ENCODE data around the gene ASIP. TPM values are rescaled to one million over a fixed set of nuclear protein-coding genes. Genes with fewer than 3 reads are reported as not detected.
A peak's percentile ranks its signal among the peaks of the same experiment; 100 is the strongest.

Gene ASIP
- total and polyA plus RNA-seq, 2 donors (not counting 1 experiment from before 2014, with no cell fraction given), result not detected

GRCh38 chr20:34242879-34243278 is 1.7 kb downstream of the ASIP start:
- H4K20me1 ChIP-seq (ENCODE audit: control insufficient read depth, extremely low read depth, insufficient read depth, low read length), result no peaks in the 10 kb centered on the region
- no peak for DNase-seq (ENCODE audit: low read depth in 2 of 2)
- H3K27me3 ChIP-seq (ENCODE audit: control insufficient read depth, insufficient read depth, low read length), result peaks cover 12% of the 10 kb centered on the region
- no peak overlapping the region for H3K27ac ChIP-seq (ENCODE audit: insufficient read depth, low read length)
- no peak overlapping the region for H3K4me2 ChIP-seq (ENCODE audit: extremely low read depth, insufficient read depth, low read length)
- no peak for TF ChIP-seq EZH2 (IDR thresholded peaks at IDR 0.05; ENCODE audit: low read length, missing control alignments)
- no peak for TF ChIP-seq CTCF (conservative IDR thresholded peaks at IDR 0.05 in 1 of 2, IDR thresholded peaks at IDR 0.05 in 1 of 2; ENCODE audit: low read depth in 1 of 2, low read length in 2 of 2)
- no peak overlapping the region for H2AFZ ChIP-seq (ENCODE audit: low read length)
- no peaks in the 10 kb centered on the region for H3K9me3 ChIP-seq (ENCODE audit: control insufficient read depth, insufficient read depth, low read depth, low read length)
- no peaks in the 10 kb centered on the region for H3K79me2 ChIP-seq (ENCODE audit: control insufficient read depth, insufficient read depth, low read length)
- no peak overlapping the region for H3K4me3 ChIP-seq (replicated peaks in 1 of 4; ENCODE audit: control extremely low read depth in 1 of 4, insufficient read depth in 1 of 4, low read depth in 3 of 4, low read length in 4 of 4)
- H3K4me1 ChIP-seq (ENCODE audit: control insufficient read depth, extremely low read depth, insufficient read depth, low read length), result no peaks in the 10 kb centered on the region
- H3K9ac ChIP-seq (ENCODE audit: insufficient read depth, low read length), result no peak overlapping the region
- H3K36me3 ChIP-seq (ENCODE audit: control insufficient read depth, insufficient read depth, low read length), result no peaks in the 10 kb centered on the region

GRCh38 chr20:34243377-34243776 is 2.2 kb downstream of the ASIP start:
- H3K27ac ChIP-seq (ENCODE audit: insufficient read depth, low read length), result no peak overlapping the region
- H3K4me1 ChIP-seq (ENCODE audit: control insufficient read depth, extremely low read depth, insufficient read depth, low read length), result no peaks in the 10 kb centered on the region
- H3K4me2 ChIP-seq (ENCODE audit: extremely low read depth, insufficient read depth, low read length), result no peak overlapping the region
- H3K9ac ChIP-seq (ENCODE audit: insufficient read depth, low read length), result no peak overlapping the region
- no peaks in the 10 kb centered on the region for H3K36me3 ChIP-seq (ENCODE audit: control insufficient read depth, insufficient read depth, low read length)
- DNase-seq (ENCODE audit: low read depth in 2 of 2), result no peak
- no peak overlapping the region for H3K4me3 ChIP-seq (replicated peaks in 1 of 4; ENCODE audit: control extremely low read depth in 1 of 4, insufficient read depth in 1 of 4, low read depth in 3 of 4, low read length in 4 of 4)
- H3K79me2 ChIP-seq (ENCODE audit: control insufficient read depth, insufficient read depth, low read length), result no peaks in the 10 kb centered on the region
- TF ChIP-seq EZH2 (IDR thresholded peaks at IDR 0.05; ENCODE audit: low read length, missing control alignments), result no peak
- no peak for TF ChIP-seq CTCF (conservative IDR thresholded peaks at IDR 0.05 in 1 of 2, IDR thresholded peaks at IDR 0.05 in 1 of 2; ENCODE audit: low read depth in 1 of 2, low read length in 2 of 2)
- no peak overlapping the region for H2AFZ ChIP-seq (ENCODE audit: low read length)
- H4K20me1 ChIP-seq (ENCODE audit: control insufficient read depth, extremely low read depth, insufficient read depth, low read length), result no peaks in the 10 kb centered on the region
- no peaks in the 10 kb centered on the region for H3K9me3 ChIP-seq (ENCODE audit: control insufficient read depth, insufficient read depth, low read depth, low read length)
- H3K27me3 ChIP-seq (ENCODE audit: control insufficient read depth, insufficient read depth, low read length), result peaks cover 12% of the 10 kb centered on the region

GRCh38 chr20:34246126-34246626 is 5.0 kb downstream of the ASIP start:
- Histone ChIP-seq H3K4me2 (ENCODE audit: extremely low read depth, insufficient read depth, low read length) (no peak overlapping the region), H3K36me3 (ENCODE audit: control insufficient read depth, insufficient read depth, low read length) (no peaks in the 10 kb centered on the region), H3K79me2 (ENCODE audit: control insufficient read depth, insufficient read depth, low read length) (no peaks in the 10 kb centered on the region), H3K9me3 (ENCODE audit: control insufficient read depth, insufficient read depth, low read depth, low read length) (no peaks in the 10 kb centered on the region), H3K4me1 (ENCODE audit: control insufficient read depth, extremely low read depth, insufficient read depth, low read length) (no peaks in the 10 kb centered on the region), H3K27ac (ENCODE audit: insufficient read depth, low read length) (no peak overlapping the region), H3K27me3 (ENCODE audit: control insufficient read depth, insufficient read depth, low read length) (peaks cover 4% of the 10 kb centered on the region), H2AFZ (ENCODE audit: low read length) (no peak overlapping the region), H3K4me3 (replicated peaks in 1 of 4; ENCODE audit: control extremely low read depth in 1 of 4, insufficient read depth in 1 of 4, low read depth in 3 of 4, low read length in 4 of 4) (no peak overlapping the region), H4K20me1 (ENCODE audit: control insufficient read depth, extremely low read depth, insufficient read depth, low read length) (no peaks in the 10 kb centered on the region), H3K9ac (ENCODE audit: insufficient read depth, low read length) (no peak overlapping the region)
- TF ChIP-seq EZH2 (IDR thresholded peaks at IDR 0.05; ENCODE audit: low read length, missing control alignments) (no peak), CTCF (conservative IDR thresholded peaks at IDR 0.05 in 1 of 2, IDR thresholded peaks at IDR 0.05 in 1 of 2; ENCODE audit: low read depth in 1 of 2, low read length in 2 of 2) (no peak)
- peak in 1 of 2 donors; percentile 23 for DNase-seq (ENCODE audit: low read depth in 2 of 2)
